Gastrocnemius medialis (tissue), 4 donors: Measurements from ENCODE around the gene ASCC1.

Experiments
- CTCF ChIP-seq, 5 experiments: fragments of 450-650 bp in 3 of 5; fragments of 200-600 bp in 2 of 5; sonication (generic) in 2 of 5; IDR thresholded peaks in 4 of 5; conservative IDR thresholded peaks in 1 of 5; 1 replicate in 4 of 5; 2 replicates in 1 of 5; pipeline ENCODE4 v1.5.1; 2016 to 2019; ENCODE audit warnings: antibody characterized with exemption in 5 of 5, mild to moderate bottlenecking in 3 of 5, moderate library complexity in 3 of 5
- POLR2A ChIP-seq, 2 donors: fragments of 450-650 bp; IDR thresholded peaks; one replicate each; pipeline ENCODE4 v1.6.1; 2017; ENCODE audit warnings: antibody characterized with exemption in 2 of 2, mild to moderate bottlenecking in 2 of 2, moderate library complexity in 2 of 2

DNA sequence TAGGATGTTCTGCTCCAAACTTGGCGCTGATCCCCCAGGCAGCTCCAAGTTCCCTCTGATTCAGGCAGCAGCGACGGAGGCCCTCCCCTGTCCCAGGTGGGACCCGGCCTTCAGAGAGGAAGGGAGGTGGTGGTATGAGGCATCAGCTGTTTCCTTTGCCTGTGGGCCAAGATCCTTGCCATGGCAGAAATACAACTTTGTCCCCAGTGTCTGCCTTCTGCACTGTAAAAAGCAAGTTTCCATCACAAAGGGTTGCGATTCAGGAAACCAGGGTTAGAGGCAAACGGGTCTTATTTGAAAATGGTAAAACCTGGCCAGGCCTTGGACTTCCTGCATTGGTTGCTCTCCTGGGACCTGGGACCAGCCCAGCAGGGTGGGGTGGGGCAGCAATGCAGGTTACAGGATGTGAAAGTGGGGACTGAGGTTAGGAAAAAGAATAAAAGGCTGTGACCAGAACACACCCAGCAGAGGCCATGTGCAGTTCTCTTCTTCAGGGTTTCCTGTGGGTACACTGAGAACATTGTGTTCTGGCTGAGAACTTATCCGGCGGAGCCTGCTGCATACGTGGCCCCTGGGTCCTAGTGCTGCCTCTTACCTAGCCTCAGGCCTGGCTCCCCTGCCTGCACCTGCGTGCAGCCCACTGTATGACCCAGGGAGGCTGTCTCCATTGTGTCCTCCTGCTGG lies 32.5 kb upstream of the ASCC1 start:
- TF ChIP-seq CTCF (IDR thresholded peaks at IDR 0.05 in 4 of 5, conservative IDR thresholded peaks at IDR 0.05 in 1 of 5) (no peak), POLR2A (IDR thresholded peaks at IDR 0.05) (peak; percentile 77 to 87)
